Heart left ventricle (tissue), 13 donors: ENCODE data around the gene FAM89A.

Experiments
- POLR2A ChIP-seq, 2 donors: fragments of 450-650 bp; IDR thresholded peaks; one replicate each; pipeline ENCODE4 v1.6.1; 2017; ENCODE audit warnings: antibody characterized with exemption in 2 of 2, mild to moderate bottlenecking in 2 of 2, moderate library complexity in 2 of 2
- TF ChIP-seq, protein P1 (sequence below), 12 donors: fragments of 200-600 bp; sonication (generic) in 4 of 12; IDR thresholded peaks; one replicate each; pipeline versions ENCODE4 v1.5.0 to v1.8.0; 2018 to 2022; ENCODE audit warnings: antibody characterized with exemption in 12 of 12, mild to moderate bottlenecking in 5 of 12
- donor health status: ischemic (EF 13 %, LVEDD 7.1; RV severe dilation, severe dysfunction).
- donor health status: DM: no; HTN: yes; CAD: no.
- donor health status: DM: no; HTN: no; CAD: no.
- donor health status: ischemic (EF 25% LVEDD 6.9; RV normal size, moderate dysfunction).
- donor health status: ischemic (EF 25% LVEDD 5.7; RV mildly dilated, moderate dysfunction).
- donor health status: ischemic (EF 35%, LVEDD 5.7; RV mildly dilated, moderate dysfunction).
- donor health status: nonischemic (EF 11% LVEDD 7.7; RV severe dilation, severe dysfunction).
- donor health status: DM: yes; HTN: yes; CAD: no.
- donor health status: PGD.
- donor health status: ischemic (EF 29% LVEDD 5.4; RV normal size, mild dysfunction).
- donor health status: nonischemic (EF 23%, LVEDD 6.1; RV moderate dilation, normal function).

DNA sequence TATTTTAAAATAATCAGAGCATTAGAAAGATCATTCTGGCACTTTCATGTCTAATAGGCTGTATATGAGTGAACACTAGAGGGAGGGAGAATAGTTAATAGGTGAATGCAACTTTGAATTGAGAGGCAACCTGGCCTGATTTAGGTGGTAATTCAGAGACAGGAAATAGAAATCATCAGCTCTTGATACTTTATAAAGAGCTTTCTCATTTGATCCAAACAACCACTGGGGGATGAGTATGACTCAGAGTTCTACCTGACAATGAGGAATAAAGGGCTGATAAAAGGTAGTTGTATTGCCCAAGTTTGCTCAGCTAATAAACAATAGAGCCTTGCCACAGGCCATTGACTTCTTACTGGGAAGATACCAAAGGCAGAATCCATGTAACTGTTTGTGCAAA lies 5.2 kb upstream of the FAM89A start:
- TF ChIP-seq POLR2A (IDR thresholded peaks at IDR 0.05) = no peak
- TF ChIP-seq, protein P1, sequence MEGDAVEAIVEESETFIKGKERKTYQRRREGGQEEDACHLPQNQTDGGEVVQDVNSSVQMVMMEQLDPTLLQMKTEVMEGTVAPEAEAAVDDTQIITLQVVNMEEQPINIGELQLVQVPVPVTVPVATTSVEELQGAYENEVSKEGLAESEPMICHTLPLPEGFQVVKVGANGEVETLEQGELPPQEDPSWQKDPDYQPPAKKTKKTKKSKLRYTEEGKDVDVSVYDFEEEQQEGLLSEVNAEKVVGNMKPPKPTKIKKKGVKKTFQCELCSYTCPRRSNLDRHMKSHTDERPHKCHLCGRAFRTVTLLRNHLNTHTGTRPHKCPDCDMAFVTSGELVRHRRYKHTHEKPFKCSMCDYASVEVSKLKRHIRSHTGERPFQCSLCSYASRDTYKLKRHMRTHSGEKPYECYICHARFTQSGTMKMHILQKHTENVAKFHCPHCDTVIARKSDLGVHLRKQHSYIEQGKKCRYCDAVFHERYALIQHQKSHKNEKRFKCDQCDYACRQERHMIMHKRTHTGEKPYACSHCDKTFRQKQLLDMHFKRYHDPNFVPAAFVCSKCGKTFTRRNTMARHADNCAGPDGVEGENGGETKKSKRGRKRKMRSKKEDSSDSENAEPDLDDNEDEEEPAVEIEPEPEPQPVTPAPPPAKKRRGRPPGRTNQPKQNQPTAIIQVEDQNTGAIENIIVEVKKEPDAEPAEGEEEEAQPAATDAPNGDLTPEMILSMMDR (IDR thresholded peaks at IDR 0.05) = no peak
